T-helper 17 cell (primary cell): Measurements from ENCODE around the gene TTLL5. TPM values are rescaled to one million over a fixed set of nuclear protein-coding genes. Genes with fewer than 3 reads are reported as not detected.

Experiments
- ATAC-seq: fragments of 150-1000 bp; cut with Tn5 transposase; 2 replicates; pipeline ENCODE4 v1.10.0; 2021; ENCODE audit warnings: mild to moderate bottlenecking, moderate library complexity
- DNase-seq, 3 donors: peaks; one replicate each; pipeline versions ENCODE4 v3.0.0 to v3.0.0-alpha.2; 2020 to 2021
- H3K9me3 ChIP-seq: one replicate; pipeline ENCODE4 v1.7.0; 2013; ENCODE audit warnings: low read length, mild to moderate bottlenecking; ENCODE audit not compliant: control insufficient read depth, poor library complexity, severe bottlenecking
- H3K27ac Mint-ChIP-seq: one replicate; pipeline ENCODE4 v1.8.0; 2022; ENCODE audit warnings: mild to moderate bottlenecking, moderate library complexity, mixed read lengths
- H3K27me3 Mint-ChIP-seq: one replicate; pipeline ENCODE4 v1.8.0; 2022; ENCODE audit warnings: mixed read lengths
- H3K36me3 Mint-ChIP-seq: one replicate; pipeline ENCODE4 v1.8.0; 2022; ENCODE audit warnings: low read depth, mixed read lengths
- H3K4me1 Mint-ChIP-seq: one replicate; pipeline ENCODE4 v1.8.0; 2022; ENCODE audit warnings: mild to moderate bottlenecking, mixed read lengths
- H3K4me3 Mint-ChIP-seq: one replicate; pipeline ENCODE4 v1.8.0; 2022; ENCODE audit warnings: mild to moderate bottlenecking, moderate library complexity, mixed read lengths
- total RNA-seq, 4 donors: library from RNA in 2 of 4; stranded (reverse) in 2 of 4; gene quantifications; one replicate each; pipeline ENCODE4 v1.2.3 and lab custom pipeline; 2022 to 2026

The TTLL5 gene
- total RNA-seq, 2 donors from 2014 or later: 26.0 to 31.9 TPM

- ATAC-seq (no peak), DNase-seq (no peak)
- Mint-ChIP-seq H3K4me3 (no peak overlapping the region), H3K27ac (peak overlapping the region; percentile 16), H3K36me3 (no peaks in the 10 kb centered on the region), H3K27me3 (no peaks in the 10 kb centered on the region), H3K4me1 (peaks cover 7% of the 10 kb centered on the region)
- H3K9me3 ChIP-seq: no peaks in the 10 kb centered on the region
These were observed 5.8 kb upstream of the TTLL5 start for GRCh38 chr14:75655235-75655634.

- no peak for ATAC-seq
- Mint-ChIP-seq H3K27me3 (no peaks in the 10 kb centered on the region), H3K4me3 (no peak overlapping the region), H3K36me3 (peaks cover 2% of the 10 kb centered on the region), H3K27ac (no peak overlapping the region), H3K4me1 (peaks cover 12% of the 10 kb centered on the region)
- no peak for DNase-seq
- H3K9me3 ChIP-seq: no peaks in the 10 kb centered on the region
These were observed 3.7 kb upstream of the TTLL5 start for GRCh38 chr14:75657331-75657730.

GRCh38 chr14:75658957-75659356 is 2.1 kb upstream of the TTLL5 start:
- Mint-ChIP-seq H3K4me1 (peaks cover 12% of the 10 kb centered on the region), H3K27ac (peak overlapping the region; percentile 45), H3K36me3 (peaks cover 2% of the 10 kb centered on the region), H3K27me3 (no peaks in the 10 kb centered on the region), H3K4me3 (no peak overlapping the region)
- DNase-seq (no peak), ATAC-seq (no peak)
- H3K9me3 ChIP-seq: no peaks in the 10 kb centered on the region

GRCh38 chr14:75660238-75660629 is 812 bp upstream of the TTLL5 start:
- Mint-ChIP-seq H3K27ac (peak overlapping the region; percentile 99), H3K4me1 (peaks cover 14% of the 10 kb centered on the region), H3K36me3 (peaks cover 2% of the 10 kb centered on the region), H3K27me3 (no peaks in the 10 kb centered on the region), H3K4me3 (peak overlapping the region; percentile 100)
- no peak for ATAC-seq
- no peak for DNase-seq
- H3K9me3 ChIP-seq: no peaks in the 10 kb centered on the region

GRCh38 chr14:75661499-75661814 is 411 bp downstream of the TTLL5 start:
- DNase-seq (no peak), ATAC-seq (no peak)
- no peaks in the 10 kb centered on the region for H3K27me3 Mint-ChIP-seq
- H3K36me3 Mint-ChIP-seq: peaks cover 2% of the 10 kb centered on the region
- H3K27ac Mint-ChIP-seq: peak overlapping the region; percentile 99
- H3K9me3 ChIP-seq: no peaks in the 10 kb centered on the region
- H3K4me1 Mint-ChIP-seq: peaks cover 14% of the 10 kb centered on the region
- peak overlapping the region; percentile 100 for H3K4me3 Mint-ChIP-seq

GRCh38 chr14:75662966-75663365 is 1.9 kb downstream of the TTLL5 start:
- ATAC-seq (no peak), DNase-seq (no peak)
- Mint-ChIP-seq H3K4me1 (peaks cover 11% of the 10 kb centered on the region), H3K27ac (peak overlapping the region; percentile 24), H3K36me3 (peaks cover 2% of the 10 kb centered on the region), H3K27me3 (no peaks in the 10 kb centered on the region), H3K4me3 (no peak overlapping the region)
- H3K9me3 ChIP-seq: no peaks in the 10 kb centered on the region

GRCh38 chr14:75667099-75667765 is 6.2 kb downstream of the TTLL5 start:
- Mint-ChIP-seq H3K27me3 (no peaks in the 10 kb centered on the region), H3K27ac (no peak overlapping the region), H3K36me3 (peaks cover 10% of the 10 kb centered on the region), H3K4me3 (no peak overlapping the region), H3K4me1 (peaks cover 6% of the 10 kb centered on the region)
- no peaks in the 10 kb centered on the region for H3K9me3 ChIP-seq
- DNase-seq: no peak
- ATAC-seq: no peak

GRCh38 chr14:75672605-75673192 is 11.7 kb downstream of the TTLL5 start:
- ATAC-seq (no peak), DNase-seq (no peak)
- no peak overlapping the region for H3K4me3 Mint-ChIP-seq
- no peaks in the 10 kb centered on the region for H3K27me3 Mint-ChIP-seq
- peaks cover 19% of the 10 kb centered on the region for H3K36me3 Mint-ChIP-seq
- no peaks in the 10 kb centered on the region for H3K9me3 ChIP-seq
- H3K27ac Mint-ChIP-seq: no peak overlapping the region
- H3K4me1 Mint-ChIP-seq: peaks cover 9% of the 10 kb centered on the region

GRCh38 chr14:75673345-75674035 is 12.4 kb downstream of the TTLL5 start:
- no peak overlapping the region for H3K4me3 Mint-ChIP-seq
- no peaks in the 10 kb centered on the region for H3K27me3 Mint-ChIP-seq
- no peaks in the 10 kb centered on the region for H3K9me3 ChIP-seq
- H3K4me1 Mint-ChIP-seq: peaks cover 12% of the 10 kb centered on the region
- H3K27ac Mint-ChIP-seq: no peak overlapping the region
- DNase-seq (no peak), ATAC-seq (no peak)
- H3K36me3 Mint-ChIP-seq: peaks cover 19% of the 10 kb centered on the region

- DNase-seq (no peak), ATAC-seq (no peak)
- no peak overlapping the region for H3K4me3 Mint-ChIP-seq
- peaks cover 10% of the 10 kb centered on the region for H3K4me1 Mint-ChIP-seq
- H3K27me3 Mint-ChIP-seq: no peaks in the 10 kb centered on the region
- H3K9me3 ChIP-seq: no peaks in the 10 kb centered on the region
- peaks cover 14% of the 10 kb centered on the region for H3K36me3 Mint-ChIP-seq
- H3K27ac Mint-ChIP-seq: no peak overlapping the region
These were observed 14.4 kb downstream of the TTLL5 start for GRCh38 chr14:75675265-75675960.

GRCh38 chr14:75685910-75686309 is 24.9 kb downstream of the TTLL5 start:
- ATAC-seq (no peak), DNase-seq (no peak)
- H3K27me3 Mint-ChIP-seq: no peaks in the 10 kb centered on the region
- H3K4me1 Mint-ChIP-seq: no peaks in the 10 kb centered on the region
- H3K4me3 Mint-ChIP-seq: no peak overlapping the region
- H3K36me3 Mint-ChIP-seq: peaks cover 5% of the 10 kb centered on the region
- H3K9me3 ChIP-seq: no peaks in the 10 kb centered on the region
- no peak overlapping the region for H3K27ac Mint-ChIP-seq

- no peak for DNase-seq
- no peak overlapping the region for H3K4me3 Mint-ChIP-seq
- ATAC-seq: no peak
- H3K9me3 ChIP-seq: no peaks in the 10 kb centered on the region
- H3K27ac Mint-ChIP-seq: no peak overlapping the region
- H3K36me3 Mint-ChIP-seq: peaks cover 4% of the 10 kb centered on the region
- no peaks in the 10 kb centered on the region for H3K27me3 Mint-ChIP-seq
- no peaks in the 10 kb centered on the region for H3K4me1 Mint-ChIP-seq
These were observed 28.0 kb downstream of the TTLL5 start for GRCh38 chr14:75689012-75689411.

- DNase-seq (no peak), ATAC-seq (no peak)
- Mint-ChIP-seq H3K36me3 (peaks cover 3% of the 10 kb centered on the region), H3K27me3 (no peaks in the 10 kb centered on the region), H3K4me1 (no peaks in the 10 kb centered on the region), H3K4me3 (no peak overlapping the region), H3K27ac (no peak overlapping the region)
- H3K9me3 ChIP-seq: no peaks in the 10 kb centered on the region
These were observed 29.0 kb downstream of the TTLL5 start for GRCh38 chr14:75690010-75690409.
